CD4-positive, alpha-beta T cell treated with Interleukin-21 for 1 hour (primary cell): ENCODE results near the gene CACNA1D.
"Not testable (repeated sequence)": the region's sequence is repeated elsewhere in the genome, so short reads cannot be mapped to it uniquely, and the experiment has no call there.

ENCODE experiments used
- DNase-seq: peaks from one replicate; pipeline ENCODE4 v3.0.0-alpha.2; 2020

Gene CACNA1D

GRCh38 chr3:53530205-53530604 lies 35.8 kb downstream of the CACNA1D start:
- no peak for DNase-seq

GRCh38 chr3:53531749-53532148 lies 37.3 kb downstream of the CACNA1D start:
- no peak for DNase-seq

- no peak for DNase-seq
Observed at GRCh38 chr3:53533472-53533871, 39.1 kb downstream of the CACNA1D start.

- no peak for DNase-seq
Observed at GRCh38 chr3:53534216-53534615, 39.8 kb downstream of the CACNA1D start.

- no peak for DNase-seq
Observed at GRCh38 chr3:53534676-53535400, 40.4 kb downstream of the CACNA1D start.

- no peak for DNase-seq
Observed at GRCh38 chr3:53536282-53536681, 41.9 kb downstream of the CACNA1D start.

- DNase-seq: no peak
Observed at GRCh38 chr3:53544357-53544756, 49.9 kb downstream of the CACNA1D start.

GRCh38 chr3:53545310-53545995 lies 51.0 kb downstream of the CACNA1D start:
- no peak for DNase-seq

- DNase-seq: no peak
Observed at GRCh38 chr3:53545996-53546359, 51.6 kb downstream of the CACNA1D start.

GRCh38 chr3:53547327-53547726 lies 52.9 kb downstream of the CACNA1D start:
- DNase-seq: no peak

- DNase-seq: no peak
Observed at GRCh38 chr3:53550005-53550620, 55.7 kb downstream of the CACNA1D start.

GRCh38 chr3:53551324-53551723 lies 56.9 kb downstream of the CACNA1D start:
- no peak for DNase-seq

GRCh38 chr3:53552730-53553129 lies 58.3 kb downstream of the CACNA1D start:
- no peak for DNase-seq

- no peak for DNase-seq
Observed at GRCh38 chr3:53553200-53553599, 58.8 kb downstream of the CACNA1D start.

- DNase-seq: no peak
Observed at GRCh38 chr3:53554559-53555067, 60.2 kb downstream of the CACNA1D start.

- no peak for DNase-seq
Observed at GRCh38 chr3:53555068-53555588, 60.7 kb downstream of the CACNA1D start.

- DNase-seq: no peak
Observed at GRCh38 chr3:53566461-53567145, 72.2 kb downstream of the CACNA1D start.

- no peak for DNase-seq
Observed at GRCh38 chr3:53570081-53570480, 75.7 kb downstream of the CACNA1D start.

- no peak for DNase-seq
Observed at GRCh38 chr3:53570709-53571108, 76.3 kb downstream of the CACNA1D start.

GRCh38 chr3:53571264-53571663 lies 76.9 kb downstream of the CACNA1D start:
- no peak for DNase-seq

- DNase-seq: not testable (repeated sequence)
Observed at GRCh38 chr3:53572184-53572583, 77.8 kb downstream of the CACNA1D start.

GRCh38 chr3:53577506-53577905 lies 83.1 kb downstream of the CACNA1D start:
- no peak for DNase-seq

GRCh38 chr3:53579636-53580035 lies 85.2 kb downstream of the CACNA1D start:
- DNase-seq: no peak
